ENCODE results near the gene FAM184B.
"Not testable (repeated sequence)": the region's sequence is repeated elsewhere in the genome, so short reads cannot be mapped to it uniquely, and the experiment has no call there.

FAM184B gene

DNA sequence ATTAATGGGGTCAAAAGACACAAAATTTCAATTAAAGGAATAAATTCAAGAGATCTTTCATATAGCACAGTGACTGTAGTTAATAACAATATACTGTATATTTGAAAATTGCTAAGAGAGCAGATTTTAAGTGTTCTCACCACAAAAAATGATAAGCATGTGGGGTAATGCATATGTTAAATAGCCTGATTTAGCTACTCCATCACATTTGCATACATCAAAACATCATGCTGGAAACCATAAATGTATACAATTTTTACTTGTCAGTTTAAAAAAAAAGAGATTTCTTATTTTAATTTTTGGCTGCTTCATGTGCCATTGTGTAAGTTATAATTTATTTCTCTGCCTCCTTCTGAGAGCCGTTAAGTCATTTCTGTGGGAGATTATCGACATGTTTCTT lies 65.9 kb downstream of the FAM184B start:
- Histone ChIP-seq H3K27ac (ENCODE audit: low read depth, low read length) (no peak overlapping the region), H3K4me3 (ENCODE audit: low read length) (no peak overlapping the region), H3K4me1 (ENCODE audit: insufficient read depth, low read length) (no peaks in the 10 kb centered on the region)

DNA sequence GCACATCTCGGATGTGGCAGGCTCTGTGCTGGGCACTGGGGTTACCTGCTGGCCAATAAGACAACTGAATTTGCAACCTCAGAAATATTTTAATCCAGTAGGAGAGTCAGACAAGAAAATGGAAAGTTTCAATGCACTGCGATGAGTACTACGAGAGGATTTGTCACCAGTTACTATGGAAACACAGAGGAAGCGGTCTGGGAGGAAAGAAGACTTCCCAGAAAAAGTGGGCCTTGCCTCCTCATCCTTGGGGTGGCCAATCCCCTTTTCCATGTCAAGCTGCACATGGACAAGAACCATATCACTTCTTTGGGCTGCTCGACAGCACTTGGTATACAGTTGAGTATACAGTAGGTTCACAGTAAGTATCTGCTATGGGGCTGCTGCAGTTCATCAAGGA lies 67.6 kb downstream of the FAM184B start:
- H3K36me3 ChIP-seq (ENCODE audit: insufficient read depth, low read length), result no peaks in the 10 kb centered on the region
- no peaks in the 10 kb centered on the region for H3K27me3 ChIP-seq (ENCODE audit: insufficient read depth, low read length)
- 97% methylated on average over 5 of the region's 5 CpGs for WGBS
- no peaks in the 10 kb centered on the region for H3K9me3 ChIP-seq (ENCODE audit: insufficient read depth, low read depth, low read length)
- H3K27ac ChIP-seq (ENCODE audit: low read depth, low read length), result no peak overlapping the region
- no peaks in the 10 kb centered on the region for H3K4me1 ChIP-seq (ENCODE audit: insufficient read depth, low read length)
- H3K4me3 ChIP-seq (ENCODE audit: low read length), result no peak overlapping the region
- no peak overlapping the region for H3K9ac ChIP-seq (ENCODE audit: low read depth, low read length)

More for the DNA sequence above, 65.9 kb downstream of the FAM184B start:
- H3K27me3 ChIP-seq (ENCODE audit: insufficient read depth, low read length), result no peaks in the 10 kb centered on the region
- no CpG with 5 or more reads among the region's 2 CpGs for whole genome bisulfite sequencing
- no peaks in the 10 kb centered on the region for H3K9me3 ChIP-seq (ENCODE audit: insufficient read depth, low read depth, low read length)
- no peak overlapping the region for H3K9ac ChIP-seq (ENCODE audit: low read depth, low read length)
- no peaks in the 10 kb centered on the region for H3K36me3 ChIP-seq (ENCODE audit: insufficient read depth, low read length)

DNA sequence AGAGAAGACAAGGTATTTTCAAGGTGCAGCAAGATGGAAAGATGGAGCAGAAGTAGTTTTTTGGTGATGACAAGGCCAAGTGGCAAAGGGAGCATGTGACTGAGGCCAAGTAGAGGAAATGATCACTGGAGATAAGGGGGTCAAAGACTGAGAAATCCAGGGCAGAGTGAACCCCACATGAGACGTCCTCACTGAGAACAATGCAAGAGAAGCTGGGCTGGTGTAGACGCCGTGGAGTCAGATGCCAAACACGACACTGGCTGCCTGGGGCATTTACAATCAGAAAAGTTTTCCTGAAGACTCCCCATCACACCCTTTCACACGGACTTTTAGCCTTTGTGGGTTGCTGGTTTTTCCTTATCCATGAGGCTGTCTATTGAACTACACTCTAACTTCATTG lies 69.3 kb downstream of the FAM184B start:
- Histone ChIP-seq H3K27ac (ENCODE audit: low read depth, low read length) (no peak overlapping the region), H3K9ac (ENCODE audit: low read depth, low read length) (no peak overlapping the region), H3K4me1 (ENCODE audit: insufficient read depth, low read length) (no peaks in the 10 kb centered on the region), H3K36me3 (ENCODE audit: insufficient read depth, low read length) (no peaks in the 10 kb centered on the region), H3K9me3 (ENCODE audit: insufficient read depth, low read depth, low read length) (no peaks in the 10 kb centered on the region), H3K4me3 (ENCODE audit: low read length) (no peak overlapping the region), H3K27me3 (ENCODE audit: insufficient read depth, low read length) (no peaks in the 10 kb centered on the region)
- WGBS, result 89% methylated on average over 5 of the region's 5 CpGs

DNA sequence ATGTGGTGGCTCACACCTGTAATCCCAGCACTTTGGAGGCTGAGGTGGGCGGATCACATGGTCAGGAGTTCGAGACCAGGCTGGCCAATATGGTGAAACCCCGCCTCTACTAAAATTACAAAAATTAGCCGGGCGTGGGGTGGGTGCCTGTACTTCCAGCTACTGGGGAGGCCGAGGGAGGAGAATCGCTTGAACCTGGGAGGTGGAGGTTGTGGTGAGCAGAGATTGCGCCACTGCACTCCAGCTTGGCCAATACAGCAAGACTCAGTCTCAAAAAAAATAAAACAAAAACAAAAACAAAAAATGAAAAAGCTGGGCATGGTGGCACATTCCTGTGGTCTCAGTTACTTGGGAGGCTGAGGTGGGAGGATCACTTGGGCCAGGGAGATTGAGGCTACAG lies 70.2 kb downstream of the FAM184B start:
- not testable (repeated sequence) for H3K9me3 ChIP-seq (ENCODE audit: insufficient read depth, low read depth, low read length); H3K36me3 ChIP-seq (ENCODE audit: insufficient read depth, low read length); H3K27ac ChIP-seq (ENCODE audit: low read depth, low read length); H3K9ac ChIP-seq (ENCODE audit: low read depth, low read length); H3K27me3 ChIP-seq (ENCODE audit: insufficient read depth, low read length); H3K4me3 ChIP-seq (ENCODE audit: low read length); H3K4me1 ChIP-seq (ENCODE audit: insufficient read depth, low read length)
- WGBS, result 86% methylated on average over 7 of the region's 8 CpGs

DNA sequence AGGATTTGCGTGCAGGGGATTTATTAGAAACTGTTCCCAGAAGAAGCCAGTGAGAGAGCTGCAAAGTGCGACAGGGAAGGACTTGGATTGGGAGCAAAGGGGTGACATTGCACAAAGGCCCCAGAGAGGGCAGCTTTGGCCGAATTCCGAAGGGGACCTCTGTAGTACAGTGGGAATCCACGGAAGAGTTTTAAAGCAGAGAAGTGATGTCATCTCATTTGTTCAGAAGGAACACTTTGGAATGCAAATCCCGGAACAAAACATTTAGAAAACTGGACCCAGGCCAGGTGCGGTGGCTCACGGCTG lies 71.7 kb downstream of the FAM184B start:
- H3K27ac ChIP-seq (ENCODE audit: low read depth, low read length), result no peak overlapping the region
- no peaks in the 10 kb centered on the region for H3K27me3 ChIP-seq (ENCODE audit: insufficient read depth, low read length)
- no peaks in the 10 kb centered on the region for H3K9me3 ChIP-seq (ENCODE audit: insufficient read depth, low read depth, low read length)
- no peak overlapping the region for H3K4me3 ChIP-seq (ENCODE audit: low read length)
- no peaks in the 10 kb centered on the region for H3K4me1 ChIP-seq (ENCODE audit: insufficient read depth, low read length)
- WGBS, result 92% methylated on average over 8 of the region's 8 CpGs
- no peaks in the 10 kb centered on the region for H3K36me3 ChIP-seq (ENCODE audit: insufficient read depth, low read length)
- H3K9ac ChIP-seq (ENCODE audit: low read depth, low read length), result no peak overlapping the region

DNA sequence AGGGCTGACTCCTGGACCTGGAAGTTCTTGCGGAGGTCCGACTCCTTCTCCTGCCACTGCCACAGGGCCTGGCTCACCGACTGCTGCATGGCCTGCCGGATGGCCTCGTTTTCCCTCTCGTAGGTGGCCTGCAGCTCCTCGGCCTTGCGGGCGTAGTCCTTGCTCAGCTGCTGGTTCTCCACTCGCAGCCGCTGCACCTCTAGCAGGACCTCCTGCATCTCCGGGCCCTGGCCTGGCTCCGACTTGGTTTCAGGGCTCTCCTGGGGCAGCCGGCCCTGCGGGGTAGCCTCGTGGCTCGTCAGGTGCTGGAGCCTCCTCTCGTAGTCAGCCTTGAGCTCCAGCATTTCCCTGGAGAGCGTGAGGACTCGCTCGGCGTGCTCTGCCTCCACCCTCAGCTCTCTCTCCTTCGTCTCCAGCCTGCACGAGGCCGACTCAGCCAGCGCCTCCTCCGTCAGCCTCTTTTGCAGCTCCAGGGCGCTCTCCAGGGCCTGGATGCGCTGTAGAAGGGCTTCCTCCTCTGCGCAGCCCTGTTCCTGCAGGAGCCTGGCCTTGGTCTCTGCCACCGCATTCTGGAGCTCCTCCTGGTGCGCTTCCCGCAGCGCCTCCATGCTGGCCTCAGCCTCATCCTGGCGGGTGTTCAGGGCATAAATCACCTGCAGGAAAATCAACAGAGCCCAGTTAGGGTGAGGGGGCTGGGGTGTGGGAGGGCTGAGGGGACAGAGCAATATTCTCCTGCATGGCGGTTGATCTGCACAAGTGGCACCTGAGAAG lies 72.2 kb downstream of the FAM184B start:
- Histone ChIP-seq H3K4me1 (ENCODE audit: insufficient read depth, low read length) (no peaks in the 10 kb centered on the region), H3K27ac (ENCODE audit: low read depth, low read length) (no peak overlapping the region), H3K27me3 (ENCODE audit: insufficient read depth, low read length) (no peaks in the 10 kb centered on the region), H3K36me3 (ENCODE audit: insufficient read depth, low read length) (no peaks in the 10 kb centered on the region), H3K9me3 (ENCODE audit: insufficient read depth, low read depth, low read length) (no peaks in the 10 kb centered on the region), H3K9ac (ENCODE audit: low read depth, low read length) (no peak overlapping the region), H3K4me3 (ENCODE audit: low read length) (no peak overlapping the region)
- WGBS, result 89% methylated on average over 36 of the region's 36 CpGs

DNA sequence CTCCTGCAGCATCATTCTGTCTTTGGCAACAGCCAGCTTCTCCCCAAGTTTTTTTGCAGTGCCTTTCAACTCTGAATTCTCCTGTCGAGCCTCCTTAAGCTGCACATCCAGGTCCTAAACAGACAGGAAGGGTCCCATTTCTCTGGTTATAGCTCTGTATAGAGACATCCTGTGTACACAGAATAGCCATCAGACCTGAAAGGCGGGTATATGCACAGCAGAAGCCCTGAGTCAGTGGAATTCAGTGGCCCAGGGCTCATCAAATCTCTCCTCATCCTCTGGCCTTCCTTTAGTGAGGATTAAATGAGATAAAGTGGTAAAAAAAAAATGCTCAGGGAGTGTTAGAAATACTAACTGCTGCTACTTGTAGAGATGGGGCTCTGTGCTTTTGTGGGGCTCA lies 73.8 kb downstream of the FAM184B start:
- 87% methylated on average over 2 of the region's 2 CpGs for WGBS

DNA sequence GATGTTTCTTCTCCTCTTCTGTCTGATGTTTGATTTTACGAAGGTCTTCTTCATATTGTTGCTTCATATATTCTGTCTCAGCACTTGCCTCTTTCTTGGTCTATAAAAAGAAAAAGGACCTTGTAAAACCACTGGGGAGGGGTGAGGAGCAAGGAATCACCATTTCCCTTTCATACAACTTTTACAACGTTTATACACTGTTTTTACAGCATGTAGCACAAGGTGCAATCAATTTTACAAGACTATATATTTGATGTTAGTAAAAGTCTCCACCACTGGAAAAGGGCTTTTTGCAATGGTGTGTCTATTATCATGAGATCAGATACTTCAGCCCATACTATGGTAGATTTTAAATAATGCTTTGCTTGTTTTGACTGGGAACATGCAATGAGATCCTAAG lies 76.3 kb downstream of the FAM184B start:
- no CpG with 5 or more reads among the region's 2 CpGs for WGBS
- H3K27ac ChIP-seq (ENCODE audit: low read depth, low read length), result no peak overlapping the region
- no peaks in the 10 kb centered on the region for H3K4me1 ChIP-seq (ENCODE audit: insufficient read depth, low read length)
- no peaks in the 10 kb centered on the region for H3K36me3 ChIP-seq (ENCODE audit: insufficient read depth, low read length)
- H3K4me3 ChIP-seq (ENCODE audit: low read length), result no peak overlapping the region
- H3K9ac ChIP-seq (ENCODE audit: low read depth, low read length), result no peak overlapping the region
- H3K27me3 ChIP-seq (ENCODE audit: insufficient read depth, low read length), result no peaks in the 10 kb centered on the region
- H3K9me3 ChIP-seq (ENCODE audit: insufficient read depth, low read depth, low read length), result no peaks in the 10 kb centered on the region

More for the DNA sequence above, 73.8 kb downstream of the FAM184B start:
- Histone ChIP-seq H3K4me3 (ENCODE audit: low read length) (no peak overlapping the region), H3K27ac (ENCODE audit: low read depth, low read length) (no peak overlapping the region), H3K9me3 (ENCODE audit: insufficient read depth, low read depth, low read length) (no peaks in the 10 kb centered on the region), H3K4me1 (ENCODE audit: insufficient read depth, low read length) (no peaks in the 10 kb centered on the region), H3K36me3 (ENCODE audit: insufficient read depth, low read length) (no peaks in the 10 kb centered on the region), H3K27me3 (ENCODE audit: insufficient read depth, low read length) (no peaks in the 10 kb centered on the region), H3K9ac (ENCODE audit: low read depth, low read length) (no peak overlapping the region)

DNA sequence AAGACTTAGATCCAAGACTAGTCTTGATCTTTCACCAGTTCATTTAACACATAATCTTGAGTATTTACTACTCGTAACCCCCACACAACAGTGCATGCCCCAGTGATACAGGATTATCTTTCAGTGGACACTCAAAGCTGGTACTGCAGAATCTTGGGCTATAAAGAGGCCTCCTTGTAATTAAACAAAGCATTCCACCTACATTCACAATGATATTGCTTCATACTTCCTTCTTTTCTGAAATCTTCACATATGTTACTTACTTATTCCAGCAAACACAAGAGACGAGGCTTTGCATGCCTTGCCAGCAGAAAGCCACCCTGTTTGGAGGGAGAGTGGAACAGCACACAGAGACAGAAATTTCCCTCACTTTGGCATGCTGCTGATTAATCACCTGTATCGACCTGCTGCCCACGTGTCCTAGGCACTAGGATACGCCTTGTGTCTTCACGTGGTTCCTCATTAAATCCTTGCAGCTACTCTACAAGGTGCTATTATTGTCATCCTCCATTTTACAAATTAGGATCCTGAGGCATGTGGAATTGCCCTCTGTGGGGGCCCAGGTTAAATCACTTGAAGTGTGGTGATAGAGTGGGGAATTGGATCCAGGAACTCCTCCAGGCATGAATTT lies 77.3 kb downstream of the FAM184B start:
- WGBS, result 93% methylated on average over 6 of the region's 6 CpGs
- Histone ChIP-seq H3K27ac (ENCODE audit: low read depth, low read length) (no peak overlapping the region), H3K36me3 (ENCODE audit: insufficient read depth, low read length) (no peaks in the 10 kb centered on the region), H3K27me3 (ENCODE audit: insufficient read depth, low read length) (no peaks in the 10 kb centered on the region), H3K9me3 (ENCODE audit: insufficient read depth, low read depth, low read length) (no peaks in the 10 kb centered on the region), H3K4me1 (ENCODE audit: insufficient read depth, low read length) (no peaks in the 10 kb centered on the region), H3K4me3 (ENCODE audit: low read length) (no peak overlapping the region), H3K9ac (ENCODE audit: low read depth, low read length) (no peak overlapping the region)

DNA sequence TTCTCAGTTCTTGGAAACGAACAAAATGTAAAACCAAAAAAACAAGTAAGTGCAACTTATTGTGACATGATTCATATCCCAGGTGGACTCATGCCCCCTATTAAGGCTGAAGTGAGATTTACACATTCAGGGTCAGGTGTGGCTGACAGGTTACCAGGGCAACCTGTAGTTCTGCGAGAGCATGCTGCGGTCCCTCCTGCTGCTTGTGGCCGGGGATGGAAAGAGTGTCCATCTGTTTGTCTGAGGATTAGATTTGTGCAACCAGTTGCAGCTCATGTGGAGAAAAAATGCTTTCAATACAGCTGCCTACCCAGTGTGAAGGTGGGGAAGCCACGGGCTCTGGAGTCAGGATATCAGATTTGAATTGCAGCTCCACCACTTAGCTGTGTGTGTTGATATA lies 78.8 kb downstream of the FAM184B start:
- H3K4me3 ChIP-seq (ENCODE audit: low read length), result no peak overlapping the region
- no peak overlapping the region for H3K9ac ChIP-seq (ENCODE audit: low read depth, low read length)
- H3K4me1 ChIP-seq (ENCODE audit: insufficient read depth, low read length), result no peaks in the 10 kb centered on the region
- H3K36me3 ChIP-seq (ENCODE audit: insufficient read depth, low read length), result no peaks in the 10 kb centered on the region
- H3K9me3 ChIP-seq (ENCODE audit: insufficient read depth, low read depth, low read length), result no peaks in the 10 kb centered on the region
- 89% methylated on average over 5 of the region's 5 CpGs for WGBS
- no peak overlapping the region for H3K27ac ChIP-seq (ENCODE audit: low read depth, low read length)
- no peaks in the 10 kb centered on the region for H3K27me3 ChIP-seq (ENCODE audit: insufficient read depth, low read length)

DNA sequence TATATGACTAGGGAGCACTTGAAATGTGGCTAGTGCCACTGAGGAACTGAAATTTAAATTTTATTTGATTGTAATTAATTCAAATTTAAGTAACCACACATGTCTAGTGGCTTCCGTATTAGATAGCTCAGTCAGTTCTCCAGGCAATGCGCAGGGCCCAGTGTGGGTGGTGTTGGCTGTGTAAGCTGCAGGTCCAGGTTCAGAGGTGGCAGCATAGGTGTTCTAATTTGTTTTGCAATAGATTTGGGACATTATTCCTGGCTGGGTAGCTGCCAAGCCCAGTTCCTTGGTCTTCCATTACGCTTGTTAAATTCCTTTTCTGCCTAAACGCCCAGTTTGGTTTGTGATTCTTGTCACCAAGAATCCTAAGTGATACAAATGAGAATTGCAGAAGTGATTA lies 79.5 kb downstream of the FAM184B start:
- no peaks in the 10 kb centered on the region for H3K9me3 ChIP-seq (ENCODE audit: insufficient read depth, low read depth, low read length)
- no peaks in the 10 kb centered on the region for H3K4me1 ChIP-seq (ENCODE audit: insufficient read depth, low read length)
- H3K4me3 ChIP-seq (ENCODE audit: low read length), result no peak overlapping the region
- H3K9ac ChIP-seq (ENCODE audit: low read depth, low read length), result no peak overlapping the region
- 92% methylated on average over 4 of the region's 4 CpGs for WGBS
- no peak overlapping the region for H3K27ac ChIP-seq (ENCODE audit: low read depth, low read length)
- H3K36me3 ChIP-seq (ENCODE audit: insufficient read depth, low read length), result no peaks in the 10 kb centered on the region
- no peaks in the 10 kb centered on the region for H3K27me3 ChIP-seq (ENCODE audit: insufficient read depth, low read length)
